GM21447 (cell line): Measurements from ENCODE around the gene SLC47A2.
"Not testable (repeated sequence)": the region's sequence is repeated elsewhere in the genome, so short reads cannot be mapped to it uniquely, and the experiment has no call there.

Experiments used
- ATAC-seq: cut with Tn5 transposase; IDR thresholded peaks from one replicate; pipeline ENCODE4 v1.9.1; 2021; ENCODE audit not compliant: unreplicated experiment

Gene SLC47A2, protein sequence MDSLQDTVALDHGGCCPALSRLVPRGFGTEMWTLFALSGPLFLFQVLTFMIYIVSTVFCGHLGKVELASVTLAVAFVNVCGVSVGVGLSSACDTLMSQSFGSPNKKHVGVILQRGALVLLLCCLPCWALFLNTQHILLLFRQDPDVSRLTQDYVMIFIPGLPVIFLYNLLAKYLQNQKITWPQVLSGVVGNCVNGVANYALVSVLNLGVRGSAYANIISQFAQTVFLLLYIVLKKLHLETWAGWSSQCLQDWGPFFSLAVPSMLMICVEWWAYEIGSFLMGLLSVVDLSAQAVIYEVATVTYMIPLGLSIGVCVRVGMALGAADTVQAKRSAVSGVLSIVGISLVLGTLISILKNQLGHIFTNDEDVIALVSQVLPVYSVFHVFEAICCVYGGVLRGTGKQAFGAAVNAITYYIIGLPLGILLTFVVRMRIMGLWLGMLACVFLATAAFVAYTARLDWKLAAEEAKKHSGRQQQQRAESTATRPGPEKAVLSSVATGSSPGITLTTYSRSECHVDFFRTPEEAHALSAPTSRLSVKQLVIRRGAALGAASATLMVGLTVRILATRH

DNA sequence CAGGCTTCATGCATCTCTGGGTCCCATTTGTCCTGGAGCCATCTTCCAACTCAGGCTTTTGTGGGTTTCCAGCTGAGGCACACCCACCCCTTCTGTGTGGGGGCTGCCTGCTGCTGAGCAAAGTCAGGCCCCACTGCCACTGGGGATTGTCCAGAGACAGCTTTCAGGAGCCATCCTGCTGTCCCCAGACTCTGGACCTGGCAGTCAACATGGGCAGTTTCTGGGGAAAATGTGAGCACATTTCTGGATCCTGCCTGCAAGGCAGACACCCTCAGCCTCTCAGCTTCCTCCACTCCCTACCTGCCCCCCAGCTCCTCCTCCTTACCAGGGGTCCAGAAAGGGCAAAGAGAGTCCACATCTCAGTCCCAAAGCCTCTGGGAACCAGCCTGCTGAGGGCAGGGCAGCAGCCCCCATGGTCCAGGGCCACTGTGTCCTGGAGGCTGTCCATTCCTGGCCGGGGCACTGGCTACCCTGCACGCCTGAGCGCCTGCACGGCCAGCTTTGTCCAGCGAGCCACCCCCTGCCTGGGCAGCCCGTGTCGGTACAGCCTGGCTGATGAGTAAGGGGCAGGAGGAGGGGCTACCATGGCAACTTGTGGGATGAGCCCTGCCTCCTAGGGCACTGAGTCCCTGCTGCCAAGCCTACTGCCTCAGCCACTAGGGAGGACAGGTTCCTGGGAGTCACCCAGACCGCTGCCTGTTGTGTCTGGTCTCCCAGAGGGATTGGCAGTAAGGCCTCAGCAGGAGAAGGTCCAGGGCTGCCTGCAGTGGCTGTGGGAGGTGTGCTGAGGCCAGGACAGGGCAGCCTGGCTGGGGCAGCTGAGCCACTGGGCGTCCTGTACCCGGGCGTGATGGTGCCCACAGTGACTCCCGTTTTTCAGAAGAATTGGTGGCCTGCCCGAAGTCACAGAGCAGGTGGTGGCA, at the start of gene SLC47A2:
TSS of gene SLC47A2 (minus strand) at position 477 of the 923 bp plus-strand sequence. CDS start at position 448, 29 bp downstream.
- no peak for ATAC-seq

DNA sequence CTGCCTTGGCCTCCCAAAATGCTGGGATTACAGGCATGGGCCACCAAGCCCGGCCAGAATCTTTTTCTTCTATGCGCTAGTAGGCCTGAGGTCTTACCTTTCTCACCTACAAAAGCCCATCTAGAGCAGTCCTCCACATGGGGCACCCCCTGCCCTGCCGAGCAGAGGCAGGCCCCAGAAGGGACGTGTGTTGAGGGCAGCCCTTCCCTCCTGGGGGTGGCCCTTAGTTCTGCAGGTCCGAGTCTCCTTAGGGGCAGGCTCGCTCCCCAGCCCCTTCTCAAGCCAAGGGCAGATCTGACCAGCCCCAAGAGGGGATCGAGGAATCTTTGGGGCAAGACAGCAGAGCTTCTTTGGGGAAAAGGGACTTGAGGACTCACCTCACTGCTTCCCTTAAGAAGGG, 49.6 kb upstream of the SLC47A2 start:
- no peak for ATAC-seq

DNA sequence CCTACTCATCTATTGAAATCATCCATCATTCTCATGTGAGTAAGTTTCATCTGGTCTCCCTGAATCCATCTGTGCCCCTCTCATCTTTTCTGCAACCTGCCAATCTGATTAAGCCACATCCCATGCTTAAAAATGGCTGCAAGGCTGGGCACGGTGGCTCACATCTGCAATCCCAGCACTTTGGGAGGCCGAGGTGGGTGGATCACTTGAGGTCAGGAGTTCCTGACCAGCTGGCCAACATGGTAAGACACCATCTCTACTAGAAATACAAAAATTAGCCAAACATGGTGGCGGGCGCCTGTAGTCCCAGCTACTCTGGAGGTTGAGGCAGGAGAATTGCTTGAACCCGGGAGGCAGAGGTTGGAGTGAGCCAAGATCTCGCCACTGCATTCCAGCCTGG, 47.6 kb upstream of the SLC47A2 start:
- ATAC-seq = not testable (repeated sequence)

DNA sequence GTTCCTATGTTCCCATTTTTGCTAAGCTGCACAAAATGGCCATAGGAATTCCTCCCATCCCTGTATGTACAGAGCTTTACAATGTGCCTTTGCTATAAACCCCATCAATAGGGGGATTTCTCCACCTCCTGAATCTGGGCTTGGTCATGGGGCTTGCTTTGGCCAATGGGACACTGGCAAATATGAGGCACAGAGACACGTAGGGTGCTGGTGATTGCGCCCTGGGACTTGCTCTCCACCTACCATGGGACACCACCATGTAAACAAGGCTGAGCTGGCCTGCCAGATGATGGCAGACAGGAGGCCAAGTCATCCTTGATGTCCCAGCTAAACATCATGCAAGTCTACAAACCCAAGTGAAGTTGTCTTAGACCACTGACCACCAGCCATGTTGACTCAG, 47.0 kb upstream of the SLC47A2 start:
- ATAC-seq = no peak

DNA sequence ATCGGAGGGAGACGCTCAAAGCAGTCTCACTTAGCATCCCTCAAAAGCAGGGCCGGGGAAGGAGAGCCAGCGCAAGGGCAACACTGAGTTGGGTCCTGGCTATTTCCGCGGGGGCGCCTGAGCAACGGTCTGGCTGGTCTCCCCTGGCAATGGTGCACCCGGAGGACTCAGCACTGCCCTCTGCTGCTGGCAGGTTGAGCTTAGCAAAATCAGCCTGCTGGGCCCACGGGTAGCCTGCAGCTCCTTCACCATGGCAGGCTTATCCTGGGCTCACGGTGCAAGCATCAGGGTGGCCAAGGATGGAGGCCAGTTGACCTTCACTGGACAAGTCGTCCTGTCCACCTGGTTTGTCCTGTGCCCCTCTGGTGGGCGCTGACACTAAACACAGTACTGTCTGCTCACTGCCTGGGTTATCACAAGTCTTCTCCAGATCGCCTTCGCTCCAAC, 46.2 kb upstream of the SLC47A2 start:
- no peak for ATAC-seq

DNA sequence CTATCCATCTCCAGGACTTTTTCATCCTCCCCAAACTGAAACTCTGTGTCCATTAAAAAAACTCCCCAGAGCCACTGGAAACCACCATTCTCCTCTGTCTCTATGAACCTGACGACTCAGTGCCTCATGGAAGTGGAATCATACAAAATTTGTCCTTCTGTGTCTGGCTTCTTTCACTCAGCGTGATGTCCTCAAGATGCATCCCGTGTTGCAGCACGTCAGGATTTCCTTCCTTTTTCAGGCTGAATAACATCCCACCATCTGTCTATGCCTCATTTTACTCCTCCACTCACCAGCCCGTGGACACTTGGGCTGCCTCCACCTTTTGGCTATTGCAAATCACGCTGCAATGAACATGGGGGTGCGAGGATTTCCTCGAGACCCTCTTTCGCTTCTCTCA, 44.4 kb upstream of the SLC47A2 start:
- no peak for ATAC-seq

DNA sequence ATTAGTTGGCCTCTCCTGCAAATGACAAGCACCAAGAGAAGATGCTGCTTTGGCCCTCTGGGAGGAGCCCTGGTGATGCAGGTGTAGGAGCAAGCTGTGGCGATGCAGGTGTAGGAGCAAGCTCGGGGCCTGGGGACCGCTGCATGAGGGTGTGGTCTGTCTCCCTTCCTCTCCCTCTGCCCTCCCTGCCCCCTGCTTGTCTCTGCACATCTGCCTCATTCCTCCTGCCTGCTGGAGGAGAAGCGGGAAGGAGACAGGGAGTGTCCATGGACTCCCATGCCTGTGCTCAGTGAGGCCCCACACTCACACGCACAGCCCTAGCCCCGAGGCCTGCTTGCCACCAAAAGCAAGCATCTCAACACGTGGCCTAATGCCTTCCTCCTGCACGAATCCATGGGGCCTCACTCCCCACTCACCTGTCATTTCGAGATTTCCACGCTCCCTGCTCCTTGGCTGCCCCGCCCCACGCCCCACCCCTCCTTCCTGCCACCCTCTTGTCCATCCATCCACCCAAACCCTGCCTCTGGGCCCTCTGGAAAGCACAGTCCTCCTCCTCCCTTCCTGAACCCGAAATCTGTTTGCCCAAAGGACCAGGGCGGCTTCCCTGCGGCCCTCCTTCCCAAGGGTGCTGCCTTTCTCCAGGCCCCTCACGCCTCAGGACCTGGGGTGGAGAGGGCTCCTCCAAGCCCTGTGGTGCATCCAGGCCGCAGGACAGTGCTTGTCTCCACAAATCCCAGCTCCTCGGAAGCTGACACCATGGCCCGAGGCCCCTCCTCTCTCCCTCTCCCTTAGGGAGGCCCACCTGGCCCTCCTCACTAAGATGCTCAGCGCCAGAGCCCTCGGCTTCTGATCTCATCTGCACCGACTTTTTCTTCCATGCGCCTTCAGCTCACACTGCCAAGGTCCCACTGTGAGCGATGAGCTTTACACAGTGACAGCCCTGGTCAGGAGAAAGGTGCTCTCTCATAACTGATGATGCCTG, 43.5 kb upstream of the SLC47A2 start:
- no peak for ATAC-seq

DNA sequence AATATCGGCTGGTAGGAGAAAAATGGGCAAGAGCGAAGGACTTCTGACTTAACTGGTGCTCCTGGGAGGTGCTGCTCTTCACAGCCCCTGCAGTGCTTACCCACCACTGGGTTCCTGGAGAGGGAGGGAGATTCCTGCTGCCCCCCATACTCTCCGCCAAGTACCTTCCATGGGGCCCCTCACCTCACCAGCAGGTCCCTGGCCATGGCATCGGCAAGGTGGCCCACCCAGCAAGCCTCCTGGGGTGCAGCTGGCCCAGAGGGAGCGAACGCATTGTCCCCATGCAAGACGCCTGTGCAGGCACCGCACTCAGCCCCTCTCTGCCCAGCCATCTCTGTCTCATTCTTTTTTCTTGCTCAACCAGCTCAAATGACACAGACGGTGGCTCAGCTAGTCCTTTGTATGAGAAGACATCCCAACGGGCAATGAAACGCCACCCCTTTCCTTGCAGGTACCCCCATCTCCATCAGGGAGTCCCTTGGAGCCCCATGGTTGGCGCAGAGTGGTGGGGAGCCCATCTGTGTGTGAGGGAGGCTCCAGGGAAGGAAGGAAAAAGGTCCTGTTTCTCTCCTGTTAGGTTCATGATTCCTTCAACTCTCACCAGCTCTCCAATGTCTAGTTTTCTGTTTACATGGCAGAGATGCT, 41.3 kb upstream of the SLC47A2 start:
- no peak for ATAC-seq

DNA sequence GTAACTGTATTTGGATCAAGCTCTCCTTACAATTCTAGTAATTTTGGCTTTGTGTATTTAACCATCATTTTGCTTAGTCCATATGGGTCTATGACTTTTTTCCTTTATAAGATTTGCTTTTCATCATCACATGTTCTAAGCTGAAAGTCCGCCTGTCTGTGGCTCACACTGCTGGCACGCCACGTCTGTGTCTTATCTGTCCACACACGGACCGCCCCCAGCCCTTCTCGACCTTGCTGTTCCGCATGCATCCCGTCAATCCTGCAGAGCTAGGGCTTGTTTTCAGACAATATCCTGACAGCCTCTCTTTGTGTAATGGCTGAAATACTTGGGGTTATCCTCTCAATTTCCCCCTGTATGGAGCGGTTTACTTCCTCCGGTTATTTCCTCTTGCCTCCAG, 40.2 kb upstream of the SLC47A2 start:
- no peak for ATAC-seq

DNA sequence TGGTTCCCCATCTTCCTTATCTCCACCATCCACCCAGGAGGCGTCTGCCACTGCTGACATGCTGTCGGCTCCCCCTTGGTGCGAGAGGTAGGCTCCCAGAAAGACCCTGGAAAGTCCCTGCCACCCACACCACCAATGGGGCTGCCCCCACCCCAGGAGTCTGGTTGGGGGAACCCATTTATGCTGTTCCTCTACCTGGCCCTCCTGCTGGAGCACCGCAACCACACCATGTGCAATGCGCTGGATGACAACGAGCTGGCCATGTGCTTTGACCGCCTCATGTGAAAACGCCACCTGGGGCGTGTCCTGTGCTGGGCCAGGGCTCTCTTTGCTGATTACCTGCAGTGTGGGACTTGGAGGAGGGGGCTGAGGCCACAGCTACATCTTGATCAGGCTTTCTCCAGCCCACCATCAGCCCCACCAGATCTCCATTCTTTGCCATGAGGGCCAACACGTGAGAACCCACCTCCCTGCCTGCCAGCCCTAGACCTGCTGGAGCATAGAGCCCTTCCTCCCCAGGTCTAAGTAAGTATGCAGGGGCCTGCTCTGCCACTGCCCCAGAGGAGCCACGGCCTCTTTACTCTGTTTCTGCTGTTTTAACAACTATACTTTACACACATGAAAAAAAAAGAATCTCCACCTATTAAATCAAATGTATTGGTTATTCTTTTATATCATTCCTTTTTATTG, 39.6 kb upstream of the SLC47A2 start:
- ATAC-seq = no peak

DNA sequence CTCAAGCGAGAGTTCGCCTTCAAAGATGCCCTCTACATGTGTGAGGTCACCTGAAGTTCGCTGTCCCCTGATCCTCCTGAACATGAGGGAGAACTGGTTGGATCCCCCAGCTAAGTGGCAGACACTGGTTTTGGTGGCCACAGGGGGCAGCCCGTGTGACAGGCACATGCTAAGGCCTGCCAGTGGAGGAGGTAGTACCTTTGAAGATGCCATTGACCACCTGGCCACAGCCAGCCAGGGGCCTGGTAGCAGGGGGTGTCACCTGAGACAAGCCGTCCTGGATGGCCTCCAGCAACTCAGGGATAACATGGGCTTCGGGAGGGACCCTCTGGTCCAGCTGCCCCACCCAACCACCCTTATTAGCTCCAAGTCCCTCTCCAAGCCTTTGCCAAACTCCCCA, 39.0 kb upstream of the SLC47A2 start:
- no peak for ATAC-seq

DNA sequence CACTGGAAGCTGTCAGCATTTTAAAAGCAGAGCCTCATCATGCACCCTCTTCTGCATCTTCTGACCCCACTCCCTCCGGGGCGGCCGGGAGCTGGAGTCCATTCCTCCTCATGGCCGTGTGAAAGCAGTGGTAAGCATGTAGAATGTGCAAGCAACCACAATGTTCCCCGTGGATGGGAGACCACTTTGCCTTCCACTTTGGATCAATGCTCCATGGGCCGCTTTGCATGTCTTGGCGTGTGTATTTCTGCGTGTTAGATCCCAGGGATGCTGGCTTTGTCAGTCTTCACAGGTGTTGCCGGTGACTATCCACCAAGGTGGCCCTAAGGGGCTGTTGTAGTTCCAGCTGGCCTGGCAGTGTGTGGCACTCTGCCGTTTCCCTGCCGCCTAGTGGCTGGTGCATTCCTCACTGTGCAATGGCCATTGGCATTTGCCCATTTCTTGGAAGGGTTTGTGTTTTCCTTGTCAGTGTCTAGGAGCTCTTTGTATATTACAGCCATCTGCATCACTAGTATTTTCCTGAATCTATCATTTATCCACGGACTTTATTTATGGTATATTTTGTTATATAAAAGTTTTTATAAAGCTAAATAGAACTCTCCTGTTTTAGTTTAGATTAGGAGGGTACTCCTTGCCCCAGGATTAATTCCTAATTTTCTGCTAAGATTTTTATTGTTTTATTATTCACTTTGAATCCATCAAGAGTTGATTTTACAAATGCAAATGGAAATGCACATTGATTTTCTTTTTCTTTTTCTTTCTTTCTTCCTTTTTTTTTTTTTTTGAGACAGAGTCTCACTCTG, 37.5 kb upstream of the SLC47A2 start:
- no peak for ATAC-seq

DNA sequence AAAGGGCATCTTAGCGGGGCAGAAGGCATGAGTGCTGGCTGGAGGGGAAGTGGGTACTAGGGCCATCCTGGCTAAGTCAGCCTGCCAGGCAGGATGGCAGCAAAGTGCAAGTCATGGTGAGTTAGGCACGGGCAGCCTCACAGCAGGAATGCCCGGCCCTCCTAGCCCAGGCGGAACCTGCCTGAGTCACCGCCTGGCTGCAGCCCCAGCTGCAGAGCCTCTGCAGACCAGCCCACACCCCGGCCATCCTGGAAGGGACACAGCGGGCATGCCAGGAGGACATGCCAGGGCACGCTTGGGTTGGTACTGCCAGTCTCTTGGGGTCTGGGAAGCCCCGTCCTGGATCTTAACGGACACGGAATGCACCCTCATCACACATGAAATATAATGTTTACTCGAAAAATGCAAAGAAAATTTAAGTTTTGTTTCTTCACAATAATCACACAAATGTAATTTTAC, 36.7 kb upstream of the SLC47A2 start:
- ATAC-seq = no peak

DNA sequence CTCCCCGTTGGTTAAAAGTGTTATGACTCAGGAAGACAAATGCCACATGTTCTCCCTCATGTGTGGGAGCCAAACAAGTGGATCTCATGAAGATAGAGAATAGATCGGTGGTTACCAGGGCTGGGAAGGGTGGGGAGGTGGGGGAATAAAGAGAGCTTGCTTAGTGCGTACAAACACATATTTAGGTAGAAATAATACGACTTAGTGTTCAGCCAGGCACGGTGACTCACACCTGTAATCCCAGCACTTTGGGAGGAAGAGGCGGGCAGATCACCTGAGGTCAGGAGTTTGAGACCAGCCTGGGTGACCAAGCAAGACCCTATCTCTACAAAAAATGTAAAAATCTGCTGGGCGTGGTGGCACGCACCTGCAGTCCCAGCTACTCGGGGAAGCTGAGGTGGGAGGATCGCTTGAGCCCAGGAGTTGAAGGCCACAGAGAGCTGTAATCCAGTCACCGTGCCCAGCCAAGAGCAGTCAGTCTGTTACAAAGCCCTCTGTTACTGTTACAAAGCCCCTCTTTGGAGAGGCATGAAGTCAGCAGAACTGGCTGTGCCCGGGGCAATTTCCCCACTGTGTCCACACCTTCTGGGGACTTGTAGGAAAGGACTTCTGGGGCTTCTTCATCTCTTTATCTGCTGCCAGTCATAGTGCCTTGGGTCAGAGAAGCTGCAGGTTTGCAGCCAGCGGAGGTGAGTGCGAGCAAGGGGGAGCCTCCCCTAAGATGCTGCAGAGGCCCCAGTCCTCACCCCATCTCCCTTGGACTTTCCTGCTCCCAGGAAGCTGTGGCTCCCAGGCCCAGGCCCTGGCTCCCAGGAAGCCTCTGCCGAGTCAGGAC, 36.0 kb upstream of the SLC47A2 start:
- ATAC-seq = no peak

DNA sequence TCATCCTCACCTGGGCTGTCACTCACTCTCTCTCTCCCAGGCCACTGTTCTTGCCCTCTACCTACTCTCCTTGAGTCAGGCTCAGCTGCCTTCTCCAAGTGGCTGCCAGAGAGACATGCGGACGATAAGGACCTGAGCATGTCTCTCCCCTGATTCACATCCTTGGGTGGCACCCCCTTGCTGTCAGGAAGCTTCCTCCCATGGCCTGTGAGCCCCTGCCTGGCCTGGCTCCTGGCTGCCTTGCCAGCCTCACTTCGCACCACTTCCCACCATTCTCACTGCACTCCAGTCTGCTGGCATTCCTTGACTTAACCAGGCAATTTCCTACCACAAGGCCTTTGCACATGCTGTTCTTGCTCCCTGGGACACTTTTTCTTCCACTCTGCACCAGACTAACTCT, 34.5 kb upstream of the SLC47A2 start:
- ATAC-seq = no peak

DNA sequence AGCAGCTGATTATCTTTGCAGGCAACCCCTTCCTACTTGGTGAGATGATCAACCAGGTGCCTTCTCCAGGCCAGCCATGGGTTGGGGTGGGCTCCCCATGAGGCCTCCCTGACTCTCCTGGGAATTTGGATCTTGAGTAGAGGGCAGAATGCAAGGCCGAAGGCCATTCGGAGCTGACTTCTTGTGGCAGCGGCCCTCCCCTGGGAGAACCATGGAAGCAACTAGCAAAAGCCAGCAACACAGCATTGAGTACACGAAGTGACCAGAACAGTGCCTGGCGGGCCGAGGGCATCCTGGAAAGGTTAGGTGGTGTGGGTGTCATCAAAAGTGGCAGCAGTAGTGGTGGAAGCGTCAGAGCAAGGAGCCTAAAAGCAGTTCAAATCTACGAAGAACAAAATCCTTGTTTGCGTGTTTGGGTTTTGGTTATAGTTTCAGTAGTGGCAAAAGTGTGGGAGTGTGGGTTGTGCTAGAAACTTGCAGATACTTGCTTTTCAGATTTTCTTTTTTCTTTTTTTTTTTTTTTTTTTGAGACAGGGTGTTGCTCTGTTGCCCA, 33.7 kb upstream of the SLC47A2 start:
- ATAC-seq = no peak

DNA sequence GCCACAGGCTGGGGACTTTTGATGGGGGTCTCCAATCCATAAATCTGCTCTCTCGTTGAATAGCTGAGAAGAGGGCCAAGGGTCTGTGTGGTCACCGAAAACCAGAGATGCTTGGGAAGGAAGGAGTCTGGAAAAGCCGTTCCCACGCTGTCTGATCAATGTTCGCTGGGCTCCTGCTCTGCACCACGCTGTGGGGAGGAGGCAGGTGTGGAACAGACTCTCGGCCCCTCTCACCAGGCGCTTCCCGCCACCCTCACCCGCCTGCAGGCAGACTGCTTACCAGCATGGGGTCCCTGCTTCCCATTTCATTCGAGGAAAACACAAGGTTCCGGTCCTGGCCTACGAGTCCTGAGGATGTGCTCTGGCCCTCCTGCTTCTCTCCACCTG, 32.4 kb upstream of the SLC47A2 start:
- ATAC-seq = no peak
